Fibroblast of lung (primary cell): ENCODE measurements around the gene TSGA10IP.

Experiments used
- EZH2 ChIP-seq: IDR thresholded peaks from 2 replicates; pipeline ENCODE4 v1.5.1; 2012; ENCODE audit warnings: low read length, control low read depth, mild to moderate bottlenecking; ENCODE audit errors: missing control alignments
- TF ChIP-seq, protein P1 (sequence below), 2 donors: IDR thresholded peaks in 1 of 2; conservative IDR thresholded peaks in 1 of 2; 1 replicate in 1 of 2; 2 replicates in 1 of 2; pipeline ENCODE4 v1.5.1; 2011 to 2012; ENCODE audit warnings: low read length in 2 of 2, control low read depth in 1 of 2, inconsistent platforms in 1 of 2, low read depth in 1 of 2, mild to moderate bottlenecking in 1 of 2

DNA sequence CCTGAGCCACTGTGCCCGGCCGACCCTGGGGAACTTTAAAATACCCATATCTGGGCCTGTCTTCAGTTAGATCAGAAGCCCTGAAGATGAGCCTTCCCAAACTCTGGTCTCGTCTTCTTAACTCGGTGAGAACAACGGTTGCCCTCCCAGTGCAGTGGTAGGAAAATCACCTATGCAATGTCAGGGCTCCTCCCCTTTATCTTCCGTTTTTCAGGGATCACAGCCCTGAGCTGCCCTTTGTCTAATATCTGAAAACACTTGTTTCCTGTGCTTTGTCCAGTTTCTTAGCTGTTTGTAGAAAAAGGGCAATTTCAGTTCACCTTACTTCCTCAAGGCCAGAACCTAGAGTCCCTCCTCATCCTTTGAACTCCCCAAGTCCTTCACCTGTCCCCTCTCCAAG, 16.6 kb upstream of the TSGA10IP start:
- TF ChIP-seq, protein P1, sequence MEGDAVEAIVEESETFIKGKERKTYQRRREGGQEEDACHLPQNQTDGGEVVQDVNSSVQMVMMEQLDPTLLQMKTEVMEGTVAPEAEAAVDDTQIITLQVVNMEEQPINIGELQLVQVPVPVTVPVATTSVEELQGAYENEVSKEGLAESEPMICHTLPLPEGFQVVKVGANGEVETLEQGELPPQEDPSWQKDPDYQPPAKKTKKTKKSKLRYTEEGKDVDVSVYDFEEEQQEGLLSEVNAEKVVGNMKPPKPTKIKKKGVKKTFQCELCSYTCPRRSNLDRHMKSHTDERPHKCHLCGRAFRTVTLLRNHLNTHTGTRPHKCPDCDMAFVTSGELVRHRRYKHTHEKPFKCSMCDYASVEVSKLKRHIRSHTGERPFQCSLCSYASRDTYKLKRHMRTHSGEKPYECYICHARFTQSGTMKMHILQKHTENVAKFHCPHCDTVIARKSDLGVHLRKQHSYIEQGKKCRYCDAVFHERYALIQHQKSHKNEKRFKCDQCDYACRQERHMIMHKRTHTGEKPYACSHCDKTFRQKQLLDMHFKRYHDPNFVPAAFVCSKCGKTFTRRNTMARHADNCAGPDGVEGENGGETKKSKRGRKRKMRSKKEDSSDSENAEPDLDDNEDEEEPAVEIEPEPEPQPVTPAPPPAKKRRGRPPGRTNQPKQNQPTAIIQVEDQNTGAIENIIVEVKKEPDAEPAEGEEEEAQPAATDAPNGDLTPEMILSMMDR (conservative IDR thresholded peaks at IDR 0.05 in 1 of 2, IDR thresholded peaks at IDR 0.05 in 1 of 2; ENCODE audit: low read depth in 1 of 2, low read length in 2 of 2) = no peak
- TF ChIP-seq EZH2 = no peak
